Ovary (tissue), 3 donors: ENCODE data around the gene RMND1.

Source experiments
- CTCF ChIP-seq, 3 donors: fragments of 450-650 bp in 2 of 3; fragments of 200-600 bp in 1 of 3; IDR thresholded peaks; one replicate each; pipeline versions ENCODE4 v1.5.1 to v1.8.0; 2016 to 2022; ENCODE audit warnings: antibody characterized with exemption in 3 of 3, mild to moderate bottlenecking in 1 of 3
- POLR2A ChIP-seq: fragments of 450-650 bp; IDR thresholded peaks from one replicate; pipeline ENCODE4 v1.6.1; 2017; ENCODE audit warnings: antibody characterized with exemption, mild to moderate bottlenecking, moderate library complexity
- donor health status: DM: no; HTN: no; CAD: no.

- TF ChIP-seq CTCF (IDR thresholded peaks at IDR 0.05): no peak
- no peak for TF ChIP-seq POLR2A
Observed at GRCh38 chr6:151436802-151437201, 15.1 kb downstream of the RMND1 start.
